Lower lobe of right lung (tissue), 2 donors: ENCODE measurements around the gene ZNF329. TPM values are rescaled to one million over a fixed set of nuclear protein-coding genes. Genes with fewer than 3 reads are reported as not detected.
A peak's percentile ranks its signal among the peaks of the same experiment; 100 is the strongest.

ENCODE experiments used
- ATAC-seq, 2 donors: fragments of 200-7000 bp; cut with Tn5 transposase; one replicate each; pipeline ENCODE4 v1.9.1; 2020 to 2022; ENCODE audit warnings: mild to moderate bottlenecking in 2 of 2, moderate library complexity in 2 of 2
- DNase-seq: peaks from one replicate; pipeline ENCODE4 v3.0.0-alpha.2; 2020
- H3K27ac ChIP-seq: fragments of 200-600 bp; one replicate; pipeline ENCODE4 v1.8.0; 2022
- H3K27me3 ChIP-seq: fragments of 200-600 bp; one replicate; pipeline ENCODE4 v1.8.0; 2022; ENCODE audit warnings: low read depth
- H3K36me3 ChIP-seq: fragments of 200-600 bp; one replicate; pipeline ENCODE4 v1.8.0; 2022; ENCODE audit warnings: mild to moderate bottlenecking
- H3K4me1 ChIP-seq: fragments of 200-600 bp; one replicate; pipeline ENCODE4 v1.8.0; 2022
- H3K4me3 ChIP-seq: fragments of 200-600 bp; one replicate; pipeline ENCODE4 v1.8.0; 2022; ENCODE audit warnings: mild to moderate bottlenecking
- H3K9me3 ChIP-seq: fragments of 200-600 bp; one replicate; pipeline ENCODE4 v1.8.0; 2022
- intact Hi-C: fragments of 100-400 bp; cut with DNase I; formaldehyde crosslinking; loops from one replicate; pipeline ENCODE4 v1.11.0; 2022
- long read RNA-seq: library from polyadenylated mRNA; unstranded; transcript quantifications from one replicate; pipeline ENCODE4 v2.0.0, GENCODE V29; 2021
- total RNA-seq: library from RNA; stranded (reverse); fragmentation: NEBNext Ultra II Directional; extraction: Animal tissue kit (Norgen Biotek cat#: 25700); gene quantifications from one replicate; pipeline ENCODE4 v1.2.1, GENCODE V29; 2021
- TF ChIP-seq, protein P1 (sequence below): fragments of 200-600 bp; IDR thresholded peaks from one replicate; pipeline ENCODE4 v1.8.0; 2022; ENCODE audit warnings: antibody characterized with exemption, mild to moderate bottlenecking
- donor health status: DM: no; HTN: yes; CAD: no; lungs with severe emphysema.

Gene ZNF329
- 5.8 TPM for total RNA-seq
- long read RNA-seq, partial matches to known transcripts: 0 of 7 reads
- long read RNA-seq, other reads (novel, unspliced or antisense): 7 of 7 reads

- DNase-seq (peak; percentile 85), ATAC-seq (peak; percentile 72 to 76)
- H3K36me3 ChIP-seq: no peaks in the 10 kb centered on the region
- TF ChIP-seq, protein P1, sequence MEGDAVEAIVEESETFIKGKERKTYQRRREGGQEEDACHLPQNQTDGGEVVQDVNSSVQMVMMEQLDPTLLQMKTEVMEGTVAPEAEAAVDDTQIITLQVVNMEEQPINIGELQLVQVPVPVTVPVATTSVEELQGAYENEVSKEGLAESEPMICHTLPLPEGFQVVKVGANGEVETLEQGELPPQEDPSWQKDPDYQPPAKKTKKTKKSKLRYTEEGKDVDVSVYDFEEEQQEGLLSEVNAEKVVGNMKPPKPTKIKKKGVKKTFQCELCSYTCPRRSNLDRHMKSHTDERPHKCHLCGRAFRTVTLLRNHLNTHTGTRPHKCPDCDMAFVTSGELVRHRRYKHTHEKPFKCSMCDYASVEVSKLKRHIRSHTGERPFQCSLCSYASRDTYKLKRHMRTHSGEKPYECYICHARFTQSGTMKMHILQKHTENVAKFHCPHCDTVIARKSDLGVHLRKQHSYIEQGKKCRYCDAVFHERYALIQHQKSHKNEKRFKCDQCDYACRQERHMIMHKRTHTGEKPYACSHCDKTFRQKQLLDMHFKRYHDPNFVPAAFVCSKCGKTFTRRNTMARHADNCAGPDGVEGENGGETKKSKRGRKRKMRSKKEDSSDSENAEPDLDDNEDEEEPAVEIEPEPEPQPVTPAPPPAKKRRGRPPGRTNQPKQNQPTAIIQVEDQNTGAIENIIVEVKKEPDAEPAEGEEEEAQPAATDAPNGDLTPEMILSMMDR: no peak
- intact Hi-C loops: no loop called here
- H3K4me3 ChIP-seq: peak within 1 kb of the TSS; percentile 83
- peaks cover 23% of the 10 kb centered on the region for H3K9me3 ChIP-seq
- H3K27ac ChIP-seq: peak within 1 kb of the TSS; percentile 88
- no peaks in the 10 kb centered on the region for H3K27me3 ChIP-seq
- H3K4me1 ChIP-seq: peaks cover 24% of the 10 kb centered on the region
Observed at GRCh38 chr19:58150328-58150921, at the start of gene ZNF329. Gene ZNF329, minus strand, starts transcription at chr19:58150789. Its CDS starts 21,286 bp downstream, at chr19:58129503.

GRCh38 chr19:58196901-58197616, 46.5 kb upstream of the ZNF329 start:
- H3K27ac ChIP-seq: no peak overlapping the region
- intact Hi-C loops: no loop called here
- H3K4me3 ChIP-seq: no peak overlapping the region
- no peaks in the 10 kb centered on the region for H3K27me3 ChIP-seq
- peaks cover 45% of the 10 kb centered on the region for H3K36me3 ChIP-seq
- peaks cover 100% of the 10 kb centered on the region for H3K9me3 ChIP-seq
- TF ChIP-seq, protein P1: no peak
- H3K4me1 ChIP-seq: no peaks in the 10 kb centered on the region
- ATAC-seq (no peak), DNase-seq (no peak)

DNA sequence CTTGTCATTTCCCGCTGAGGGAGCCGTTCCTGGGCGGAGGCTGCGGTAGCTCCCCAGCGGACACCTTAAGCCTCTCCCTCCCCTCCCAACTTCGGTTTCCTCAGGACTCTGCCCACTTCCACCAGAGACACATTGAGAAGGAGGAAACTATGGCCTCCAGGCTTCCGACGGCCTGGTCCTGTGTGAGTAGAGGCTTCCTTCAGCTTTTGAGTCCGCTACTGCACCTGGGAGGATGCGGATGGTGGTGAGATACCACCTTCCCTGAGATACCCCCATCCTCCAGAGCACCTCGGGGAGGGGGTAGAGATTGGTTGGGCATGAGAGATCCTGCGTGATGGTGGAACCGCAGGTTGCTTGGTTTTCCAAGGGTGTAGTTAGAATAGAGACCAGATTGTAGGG, 33.2 kb upstream of the ZNF329 start:
- DNase-seq (no peak), ATAC-seq (no peak)
- H3K4me1 ChIP-seq: no peaks in the 10 kb centered on the region
- H3K27me3 ChIP-seq: no peaks in the 10 kb centered on the region
- peaks cover 31% of the 10 kb centered on the region for H3K36me3 ChIP-seq
- peak overlapping the region; percentile 90 for H3K4me3 ChIP-seq
- H3K9me3 ChIP-seq: peaks cover 93% of the 10 kb centered on the region
- H3K27ac ChIP-seq: peak overlapping the region; percentile 99
- intact Hi-C loops: no loop called here
- TF ChIP-seq, protein P1: no peak

DNA sequence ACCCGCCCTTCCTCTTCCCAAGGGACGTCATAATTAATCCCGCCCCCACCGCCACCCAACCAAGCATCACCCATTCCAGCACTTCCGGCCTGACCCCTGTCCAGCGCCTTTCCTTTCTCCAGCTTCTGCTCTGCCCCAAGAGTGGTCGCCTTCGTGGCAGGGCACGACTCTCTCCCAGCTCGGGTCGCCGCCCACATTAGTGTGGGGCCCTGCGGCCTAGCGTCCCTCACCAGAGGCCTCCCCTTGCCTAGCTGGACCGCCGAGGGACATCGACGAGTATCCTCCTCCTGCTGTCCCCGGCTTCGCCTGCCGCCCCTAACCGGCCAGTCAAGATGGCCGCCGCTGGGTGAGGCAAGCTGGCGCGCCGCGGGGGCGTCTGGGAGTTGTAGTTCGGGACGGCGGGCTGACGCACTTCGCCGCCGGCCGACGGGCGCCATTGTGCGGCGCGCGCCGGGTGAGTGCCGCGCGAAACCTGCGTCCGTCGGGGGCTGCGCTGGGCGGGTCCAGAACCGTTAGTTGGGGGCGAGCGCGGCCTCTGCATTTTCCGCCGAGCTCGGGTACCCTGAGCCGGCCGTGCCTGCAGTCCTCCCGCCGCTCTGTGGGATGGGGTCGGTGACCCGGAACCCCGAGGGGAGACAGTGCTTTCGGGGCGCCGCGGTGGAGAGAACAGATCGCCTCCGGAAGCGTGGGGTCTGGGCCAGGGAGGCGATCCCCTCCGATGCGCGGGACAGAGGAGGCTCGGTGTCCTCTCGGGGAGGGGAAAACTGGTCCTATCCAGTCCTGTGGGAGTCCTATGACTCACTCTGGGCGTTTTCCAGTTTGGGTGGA, 32.6 kb upstream of the ZNF329 start, which contains the start of gene ZNF274:
ZNF274 (plus strand) TSS at position 73 of the 828 bp plus-strand sequence. CDS start 905 bp downstream, outside the sequence.
- ATAC-seq (peak; percentile 97), DNase-seq (peak; percentile 97)
- H3K27ac ChIP-seq: peak within 1 kb of the TSS; percentile 99
- intact Hi-C loops: no loop called here
- TF ChIP-seq, protein P1: no peak
- H3K36me3 ChIP-seq: peaks cover 28% of the 10 kb centered on the region
- peak within 1 kb of the TSS; percentile 90 for H3K4me3 ChIP-seq
- no peaks in the 10 kb centered on the region for H3K4me1 ChIP-seq
- H3K27me3 ChIP-seq: no peaks in the 10 kb centered on the region
- H3K9me3 ChIP-seq: peaks cover 93% of the 10 kb centered on the region

DNA sequence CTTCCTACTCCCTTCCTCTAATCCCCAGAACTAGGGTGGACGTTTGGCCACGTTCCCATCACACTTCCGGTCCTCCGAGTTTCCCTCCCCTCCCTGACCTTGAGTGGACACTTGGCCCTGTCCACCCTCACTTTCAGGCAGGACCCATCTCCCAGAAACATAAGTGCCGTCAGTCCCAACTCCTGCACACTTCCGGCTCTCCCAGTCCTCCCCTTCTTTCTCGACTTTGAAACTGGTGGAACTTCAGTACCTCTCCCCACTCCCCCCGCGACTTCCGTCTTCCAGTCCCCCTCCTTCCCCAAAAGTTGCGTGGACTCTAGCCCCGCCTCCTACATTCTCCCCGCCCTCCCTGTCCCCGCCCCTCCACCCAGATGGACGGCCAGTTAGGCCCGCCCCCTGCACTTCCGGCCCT, 32.0 kb upstream of the ZNF329 start:
- TF ChIP-seq, protein P1: no peak
- Histone ChIP-seq H3K4me3 (peak overlapping the region; percentile 90), H3K4me1 (no peaks in the 10 kb centered on the region), H3K36me3 (peaks cover 22% of the 10 kb centered on the region), H3K27ac (peak overlapping the region; percentile 99), H3K9me3 (peaks cover 93% of the 10 kb centered on the region), H3K27me3 (no peaks in the 10 kb centered on the region)
- ATAC-seq (no peak), DNase-seq (no peak)
- intact Hi-C loops: no loop called here
